ENCODE results near the gene PTAR1.
"Not testable (repeated sequence)": the region's sequence is repeated elsewhere in the genome, so short reads cannot be mapped to it uniquely, and the experiment has no call there.

PTAR1 gene, protein sequence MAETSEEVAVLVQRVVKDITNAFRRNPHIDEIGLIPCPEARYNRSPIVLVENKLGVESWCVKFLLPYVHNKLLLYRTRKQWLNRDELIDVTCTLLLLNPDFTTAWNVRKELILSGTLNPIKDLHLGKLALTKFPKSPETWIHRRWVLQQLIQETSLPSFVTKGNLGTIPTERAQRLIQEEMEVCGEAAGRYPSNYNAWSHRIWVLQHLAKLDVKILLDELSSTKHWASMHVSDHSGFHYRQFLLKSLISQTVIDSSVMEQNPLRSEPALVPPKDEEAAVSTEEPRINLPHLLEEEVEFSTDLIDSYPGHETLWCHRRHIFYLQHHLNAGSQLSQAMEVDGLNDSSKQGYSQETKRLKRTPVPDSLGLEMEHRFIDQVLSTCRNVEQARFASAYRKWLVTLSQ

DNA sequence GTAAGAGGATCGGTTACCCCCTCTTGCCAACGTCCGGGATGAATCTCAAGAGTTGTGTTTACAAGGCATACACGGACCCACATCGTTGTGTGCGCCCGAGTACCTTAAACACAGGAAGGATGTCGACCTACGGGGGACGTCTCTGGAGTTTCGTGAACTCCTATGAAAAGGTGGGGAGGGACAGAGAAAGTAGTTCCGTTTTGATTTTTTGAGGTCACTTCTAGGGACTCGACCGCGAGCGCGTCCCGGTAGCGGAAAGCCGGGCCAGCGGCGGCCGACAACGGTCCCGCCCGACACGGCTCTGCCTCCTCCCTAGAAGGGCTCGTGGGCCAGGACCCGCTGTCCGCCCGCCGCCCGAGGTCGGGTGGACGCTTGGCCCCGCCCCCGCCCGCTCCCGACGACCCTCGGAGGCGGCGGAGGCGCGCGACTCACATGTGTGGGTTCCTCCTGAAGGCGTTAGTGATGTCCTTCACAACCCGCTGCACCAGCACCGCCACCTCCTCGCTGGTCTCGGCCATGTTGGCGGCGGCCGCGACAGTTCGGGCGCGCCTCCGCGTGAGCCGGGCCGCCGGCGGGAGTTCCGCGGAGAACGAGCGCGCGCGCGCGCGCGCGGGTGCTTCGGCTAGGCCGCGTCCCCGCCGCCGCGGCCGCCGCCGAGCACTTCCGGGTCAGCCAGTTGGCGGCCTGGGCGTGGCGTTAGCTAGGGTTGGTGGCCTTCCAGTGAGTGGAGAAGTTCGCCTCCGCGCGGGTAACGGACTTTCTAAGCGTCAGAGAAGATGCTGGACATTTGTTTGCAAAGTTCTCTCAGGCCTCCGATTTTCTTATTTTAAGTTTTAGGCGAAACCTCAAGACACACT, at the start of gene PTAR1:
Gene PTAR1 (minus strand): TSS at position 591 of the 857 bp plus-strand sequence. CDS start 73 bp downstream, at position 518.
- Histone ChIP-seq H3K27me3 (ENCODE audit: control insufficient read depth in 1 of 2, insufficient read depth in 2 of 2, low read length in 2 of 2) (no peaks in the 10 kb centered on the region), H3K4me1 (ENCODE audit: control insufficient read depth, insufficient read depth, low read length) (no peaks in the 10 kb centered on the region), H3K4me3 (ENCODE audit: low read length in 2 of 2) (peak within 1 kb of the TSS; percentile 91), H3K9me3 (ENCODE audit: control insufficient read depth in 2 of 2, low read length in 2 of 2) (no peaks in the 10 kb centered on the region), H3K9ac (ENCODE audit: low read length in 2 of 2) (peak within 1 kb of the TSS; percentile 82 to 86), H3K36me3 (ENCODE audit: control insufficient read depth in 2 of 2, insufficient read depth in 2 of 2, low read length in 2 of 2) (no peaks in the 10 kb centered on the region), H3K27ac (ENCODE audit: low read length) (peak within 1 kb of the TSS; percentile 85)

DNA sequence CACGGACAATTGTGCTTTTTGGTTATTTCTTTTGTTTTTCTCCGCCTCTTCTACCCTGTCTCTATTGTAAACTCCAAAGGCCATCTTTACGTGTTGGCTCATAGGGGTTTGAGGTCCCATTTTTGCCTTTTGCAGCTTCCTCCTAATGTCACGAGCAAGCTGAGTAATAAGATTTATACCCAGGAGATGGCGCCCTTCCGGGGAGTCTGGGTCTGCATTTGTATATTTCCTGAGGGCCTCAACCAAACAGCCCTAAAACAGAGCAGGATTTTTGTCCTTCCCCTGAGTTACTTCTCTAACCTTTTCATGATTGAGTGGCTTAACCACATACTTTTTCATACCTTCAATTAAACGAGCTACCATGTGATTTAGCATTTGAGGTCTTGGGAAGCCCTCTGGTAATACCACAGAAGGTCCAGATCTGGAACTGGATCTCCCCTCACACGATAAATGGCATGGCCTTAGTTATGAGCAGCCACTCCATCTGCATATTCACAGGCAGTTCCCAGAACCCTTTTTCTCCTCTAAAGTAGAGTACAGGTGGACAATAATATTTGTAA, 49.6 kb upstream of the PTAR1 start:
- H3K27me3 ChIP-seq (ENCODE audit: control insufficient read depth in 1 of 2, insufficient read depth in 2 of 2, low read length in 2 of 2): no peaks in the 10 kb centered on the region
- H3K36me3 ChIP-seq (ENCODE audit: control insufficient read depth in 2 of 2, insufficient read depth in 2 of 2, low read length in 2 of 2): no peaks in the 10 kb centered on the region
- no peaks in the 10 kb centered on the region for H3K9me3 ChIP-seq (ENCODE audit: control insufficient read depth in 2 of 2, low read length in 2 of 2)
- H3K4me3 ChIP-seq (ENCODE audit: low read length in 2 of 2): no peak overlapping the region
- H3K4me1 ChIP-seq (ENCODE audit: control insufficient read depth, insufficient read depth, low read length): peaks cover 12% of the 10 kb centered on the region
- H3K27ac ChIP-seq (ENCODE audit: low read length): no peak overlapping the region
- no peak overlapping the region for H3K9ac ChIP-seq (ENCODE audit: low read length in 2 of 2)

GRCh38 chr9:69806627-69807026, 46.8 kb upstream of the PTAR1 start:
- Histone ChIP-seq H3K4me3 (ENCODE audit: low read length in 2 of 2) (peak overlapping the region in 1 of 2 donors; percentile 40), H3K9me3 (ENCODE audit: control insufficient read depth in 2 of 2, low read length in 2 of 2) (no peaks in the 10 kb centered on the region), H3K9ac (ENCODE audit: low read length in 2 of 2) (no peak overlapping the region), H3K27ac (ENCODE audit: low read length) (no peak overlapping the region), H3K36me3 (ENCODE audit: control insufficient read depth in 2 of 2, insufficient read depth in 2 of 2, low read length in 2 of 2) (no peaks in the 10 kb centered on the region), H3K27me3 (ENCODE audit: control insufficient read depth in 1 of 2, insufficient read depth in 2 of 2, low read length in 2 of 2) (no peaks in the 10 kb centered on the region), H3K4me1 (ENCODE audit: control insufficient read depth, insufficient read depth, low read length) (peaks cover 12% of the 10 kb centered on the region)

GRCh38 chr9:69805962-69806515, 46.2 kb upstream of the PTAR1 start:
- peaks cover 12% of the 10 kb centered on the region for H3K4me1 ChIP-seq (ENCODE audit: control insufficient read depth, insufficient read depth, low read length)
- no peaks in the 10 kb centered on the region for H3K36me3 ChIP-seq (ENCODE audit: control insufficient read depth in 2 of 2, insufficient read depth in 2 of 2, low read length in 2 of 2)
- H3K4me3 ChIP-seq (ENCODE audit: low read length in 2 of 2): peak overlapping the region in 1 of 2 donors; percentile 40
- H3K27ac ChIP-seq (ENCODE audit: low read length): no peak overlapping the region
- no peak overlapping the region for H3K9ac ChIP-seq (ENCODE audit: low read length in 2 of 2)
- H3K27me3 ChIP-seq (ENCODE audit: control insufficient read depth in 1 of 2, insufficient read depth in 2 of 2, low read length in 2 of 2): no peaks in the 10 kb centered on the region
- no peaks in the 10 kb centered on the region for H3K9me3 ChIP-seq (ENCODE audit: control insufficient read depth in 2 of 2, low read length in 2 of 2)

DNA sequence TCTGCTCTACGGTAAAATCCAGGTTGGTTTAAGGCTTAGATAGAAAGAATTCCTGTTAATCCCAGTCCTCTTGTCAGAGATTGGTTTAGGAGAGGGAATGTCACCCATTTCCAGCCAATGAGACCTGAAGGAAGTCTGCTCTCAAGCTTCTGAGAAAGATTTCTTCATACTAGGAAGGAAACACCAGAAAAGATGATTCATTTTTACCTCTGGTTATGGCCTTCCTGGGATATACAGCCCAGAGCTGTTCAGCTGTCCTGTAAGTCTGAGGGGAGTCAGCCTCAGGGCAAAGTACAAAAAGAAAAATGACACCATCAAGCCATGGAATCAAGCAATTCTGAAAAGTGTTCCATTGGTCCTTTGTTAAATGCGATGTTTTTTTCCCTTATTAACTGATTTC, 42.2 kb upstream of the PTAR1 start:
- no peak overlapping the region for H3K4me3 ChIP-seq (ENCODE audit: low read length in 2 of 2)
- H3K9ac ChIP-seq (ENCODE audit: low read length in 2 of 2): no peak overlapping the region
- H3K9me3 ChIP-seq (ENCODE audit: control insufficient read depth in 2 of 2, low read length in 2 of 2): no peaks in the 10 kb centered on the region
- no peak overlapping the region for H3K27ac ChIP-seq (ENCODE audit: low read length)
- peaks cover 12% of the 10 kb centered on the region for H3K4me1 ChIP-seq (ENCODE audit: control insufficient read depth, insufficient read depth, low read length)
- no peaks in the 10 kb centered on the region for H3K27me3 ChIP-seq (ENCODE audit: control insufficient read depth in 1 of 2, insufficient read depth in 2 of 2, low read length in 2 of 2)
- H3K36me3 ChIP-seq (ENCODE audit: control insufficient read depth in 2 of 2, insufficient read depth in 2 of 2, low read length in 2 of 2): no peaks in the 10 kb centered on the region

DNA sequence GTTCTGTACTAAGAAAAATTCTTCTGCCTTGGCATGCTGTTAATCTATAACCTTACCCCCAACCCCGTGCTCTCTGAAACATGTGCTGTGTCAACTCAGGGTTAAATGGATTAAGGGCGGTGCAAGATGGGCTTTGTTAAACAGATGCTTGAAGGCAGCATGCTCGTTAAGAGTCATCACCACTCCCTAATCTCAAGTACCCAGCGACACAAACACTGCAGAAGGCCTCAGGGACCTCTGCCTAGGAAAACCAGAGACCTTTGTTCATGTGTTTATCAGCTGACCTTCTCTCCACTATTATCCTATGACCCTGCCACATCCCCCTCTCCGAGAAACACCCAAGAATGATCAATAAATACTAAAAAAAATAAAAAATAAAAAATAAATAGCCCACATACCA, 40.2 kb upstream of the PTAR1 start:
- H3K4me3 ChIP-seq (ENCODE audit: low read length in 2 of 2); H3K9ac ChIP-seq (ENCODE audit: low read length in 2 of 2); H3K27ac ChIP-seq (ENCODE audit: low read length); H3K36me3 ChIP-seq (ENCODE audit: control insufficient read depth in 2 of 2, insufficient read depth in 2 of 2, low read length in 2 of 2); H3K27me3 ChIP-seq (ENCODE audit: control insufficient read depth in 1 of 2, insufficient read depth in 2 of 2, low read length in 2 of 2); H3K9me3 ChIP-seq (ENCODE audit: control insufficient read depth in 2 of 2, low read length in 2 of 2); H3K4me1 ChIP-seq (ENCODE audit: control insufficient read depth, insufficient read depth, low read length): not testable (repeated sequence)

DNA sequence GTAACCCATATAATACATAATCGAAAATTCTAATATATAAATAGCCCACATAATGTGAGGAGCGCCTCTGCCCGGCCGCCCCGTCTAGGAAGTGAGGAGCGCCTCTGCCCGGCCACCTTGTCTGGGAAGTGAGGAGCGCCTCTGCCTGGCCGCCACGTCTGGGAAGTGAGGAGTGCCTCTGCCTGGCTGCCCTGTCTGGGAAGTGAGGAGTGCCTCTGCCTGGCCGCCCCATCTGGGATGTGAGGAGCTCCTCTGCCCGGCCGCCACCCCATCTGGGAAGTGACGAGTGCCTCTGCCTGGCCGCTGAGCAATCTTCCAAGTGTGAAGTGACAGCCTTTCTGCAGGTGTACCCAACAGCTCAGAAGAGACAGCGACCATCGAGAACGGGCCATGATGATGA, 39.7 kb upstream of the PTAR1 start:
- not testable (repeated sequence) for H3K4me1 ChIP-seq (ENCODE audit: control insufficient read depth, insufficient read depth, low read length); H3K4me3 ChIP-seq (ENCODE audit: low read length in 2 of 2); H3K27ac ChIP-seq (ENCODE audit: low read length); H3K36me3 ChIP-seq (ENCODE audit: control insufficient read depth in 2 of 2, insufficient read depth in 2 of 2, low read length in 2 of 2); H3K27me3 ChIP-seq (ENCODE audit: control insufficient read depth in 1 of 2, insufficient read depth in 2 of 2, low read length in 2 of 2); H3K9ac ChIP-seq (ENCODE audit: low read length in 2 of 2); H3K9me3 ChIP-seq (ENCODE audit: control insufficient read depth in 2 of 2, low read length in 2 of 2)

DNA sequence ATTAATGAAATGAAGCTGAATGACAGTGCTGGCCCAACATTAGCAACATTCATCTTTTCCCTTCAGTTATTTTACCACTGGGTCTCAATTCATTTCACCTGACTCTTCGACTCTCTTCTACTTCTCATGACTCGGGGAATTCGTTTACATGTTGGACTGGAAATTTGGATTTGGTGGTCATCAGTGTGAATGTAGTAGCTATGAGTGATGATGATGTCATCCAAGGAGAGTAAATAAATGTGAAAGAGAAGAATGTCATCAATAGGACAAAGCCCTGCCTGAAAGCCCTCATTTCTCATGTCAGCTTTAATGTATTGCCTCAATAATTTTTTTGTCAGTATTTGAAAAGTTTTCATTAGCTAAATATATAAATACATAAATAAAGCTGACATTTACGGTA, 38.9 kb upstream of the PTAR1 start:
- Histone ChIP-seq H3K9ac (ENCODE audit: low read length in 2 of 2) (no peak overlapping the region), H3K4me3 (ENCODE audit: low read length in 2 of 2) (no peak overlapping the region), H3K36me3 (ENCODE audit: control insufficient read depth in 2 of 2, insufficient read depth in 2 of 2, low read length in 2 of 2) (no peaks in the 10 kb centered on the region), H3K9me3 (ENCODE audit: control insufficient read depth in 2 of 2, low read length in 2 of 2) (no peaks in the 10 kb centered on the region), H3K27me3 (ENCODE audit: control insufficient read depth in 1 of 2, insufficient read depth in 2 of 2, low read length in 2 of 2) (no peaks in the 10 kb centered on the region), H3K27ac (ENCODE audit: low read length) (no peak overlapping the region), H3K4me1 (ENCODE audit: control insufficient read depth, insufficient read depth, low read length) (no peaks in the 10 kb centered on the region)

DNA sequence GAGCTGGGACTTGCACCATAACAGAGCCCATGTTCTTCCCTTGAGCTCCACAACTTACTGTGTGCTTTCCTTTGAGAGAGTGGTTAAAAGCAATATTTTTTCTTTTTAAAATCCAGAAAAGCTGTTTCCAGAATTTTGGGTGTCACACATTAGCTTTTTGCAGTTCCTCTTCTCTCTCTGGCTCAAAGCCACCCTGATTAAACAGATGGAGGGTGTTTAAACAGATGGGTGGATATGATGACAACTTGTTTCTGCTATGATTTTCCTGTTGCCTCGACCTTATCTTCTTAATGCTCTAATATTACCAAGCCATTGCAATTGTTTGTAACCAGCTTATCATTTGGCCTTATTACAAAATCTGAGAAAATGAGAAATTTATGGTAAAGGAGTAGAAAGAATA, 37.9 kb upstream of the PTAR1 start:
- Histone ChIP-seq H3K36me3 (ENCODE audit: control insufficient read depth in 2 of 2, insufficient read depth in 2 of 2, low read length in 2 of 2) (no peaks in the 10 kb centered on the region), H3K27me3 (ENCODE audit: control insufficient read depth in 1 of 2, insufficient read depth in 2 of 2, low read length in 2 of 2) (no peaks in the 10 kb centered on the region), H3K9me3 (ENCODE audit: control insufficient read depth in 2 of 2, low read length in 2 of 2) (no peaks in the 10 kb centered on the region), H3K27ac (ENCODE audit: low read length) (no peak overlapping the region), H3K4me1 (ENCODE audit: control insufficient read depth, insufficient read depth, low read length) (no peaks in the 10 kb centered on the region), H3K4me3 (ENCODE audit: low read length in 2 of 2) (no peak overlapping the region), H3K9ac (ENCODE audit: low read length in 2 of 2) (no peak overlapping the region)

DNA sequence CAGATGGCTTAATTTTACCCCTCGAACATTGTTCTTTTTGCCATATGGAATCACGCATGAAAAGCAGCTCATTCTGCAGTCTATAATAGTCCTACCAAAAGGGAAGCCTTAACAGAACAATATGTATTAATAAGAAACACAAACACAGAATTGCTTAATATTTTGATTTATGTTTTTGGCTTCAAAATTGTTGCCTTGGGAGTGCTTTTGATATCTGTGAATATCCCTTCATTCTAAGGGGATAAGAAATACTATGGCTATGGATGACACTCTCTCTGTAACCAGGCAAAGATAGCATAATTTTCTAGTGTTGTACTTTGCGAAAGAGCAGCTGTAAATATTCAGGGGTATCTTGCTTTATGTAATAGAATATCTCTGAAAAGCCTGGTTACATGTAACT, 34.5 kb upstream of the PTAR1 start:
- Histone ChIP-seq H3K27me3 (ENCODE audit: control insufficient read depth in 1 of 2, insufficient read depth in 2 of 2, low read length in 2 of 2) (no peaks in the 10 kb centered on the region), H3K27ac (ENCODE audit: low read length) (no peak overlapping the region), H3K4me1 (ENCODE audit: control insufficient read depth, insufficient read depth, low read length) (no peaks in the 10 kb centered on the region), H3K36me3 (ENCODE audit: control insufficient read depth in 2 of 2, insufficient read depth in 2 of 2, low read length in 2 of 2) (no peaks in the 10 kb centered on the region), H3K9me3 (ENCODE audit: control insufficient read depth in 2 of 2, low read length in 2 of 2) (no peaks in the 10 kb centered on the region), H3K9ac (ENCODE audit: low read length in 2 of 2) (no peak overlapping the region), H3K4me3 (ENCODE audit: low read length in 2 of 2) (no peak overlapping the region)

Measured in stomach smooth muscle (tissue), 2 donors.